Activated CD8-positive, alpha-beta memory T cell treated with anti-CD3 and anti-CD28 coated beads for 48 hours (primary cell): ENCODE data around the gene CAPS.
A peak's percentile ranks its signal among the peaks of the same experiment; 100 is the strongest.
"Not testable (repeated sequence)": the region's sequence is repeated elsewhere in the genome, so short reads cannot be mapped to it uniquely, and the experiment has no call there.

Experiments
- DNase-seq, 3 experiments: peaks; one replicate each; pipeline ENCODE4 v3.0.0-alpha.2; 2020; ENCODE audit warnings: low read depth in 2 of 3, low spot score in 2 of 3

The CAPS gene

GRCh38 chr19:5953680-5954213, 39.7 kb downstream of the CAPS start:
- no peak for DNase-seq

- DNase-seq = no peak
These were observed 40.2 kb downstream of the CAPS start for GRCh38 chr19:5954293-5954692.

- no peak for DNase-seq
These were observed 41.5 kb downstream of the CAPS start for GRCh38 chr19:5955636-5955935.

- DNase-seq = no peak
These were observed 42.3 kb downstream of the CAPS start for GRCh38 chr19:5956323-5956722.

GRCh38 chr19:5956728-5957127, 42.7 kb downstream of the CAPS start:
- DNase-seq = no peak

GRCh38 chr19:5957170-5957569, 43.1 kb downstream of the CAPS start:
- DNase-seq = no peak

GRCh38 chr19:5958074-5958850, 44.2 kb downstream of the CAPS start:
- DNase-seq = no peak

- no peak for DNase-seq
These were observed 44.7 kb downstream of the CAPS start for GRCh38 chr19:5958851-5959122.

- no peak for DNase-seq
These were observed 45.4 kb downstream of the CAPS start for GRCh38 chr19:5959260-5960004.

- DNase-seq = no peak
These were observed 46.2 kb downstream of the CAPS start for GRCh38 chr19:5960005-5961001.

- not testable (repeated sequence) for DNase-seq
These were observed 47.6 kb downstream of the CAPS start for GRCh38 chr19:5961641-5961968.

- peak in 1 of 3 experiments; percentile 20 for DNase-seq
These were observed 48.2 kb downstream of the CAPS start for GRCh38 chr19:5961969-5962945.

GRCh38 chr19:5963259-5963658, 49.2 kb downstream of the CAPS start:
- DNase-seq = not testable (repeated sequence)

GRCh38 chr19:5963855-5964254, 49.8 kb downstream of the CAPS start:
- DNase-seq = no peak

GRCh38 chr19:5964816-5965565, 50.9 kb downstream of the CAPS start:
- DNase-seq = no peak
